Skeletal muscle tissue (tissue), 4 donors: Measurements from ENCODE around the gene RAP1GDS1. TPM values are rescaled to one million over a fixed set of nuclear protein-coding genes. Genes with fewer than 3 reads are reported as not detected.

Experiments used
- H3K27ac ChIP-seq: one replicate; pipeline ENCODE4 v1.7.0; 2013; ENCODE audit warnings: mild to moderate bottlenecking, low read depth, low read length, inconsistent platforms
- H3K27me3 ChIP-seq, 3 donors: one replicate each; pipeline ENCODE4 v1.7.0; 2013; ENCODE audit warnings: low read length in 3 of 3; ENCODE audit not compliant: control insufficient read depth in 3 of 3, insufficient read depth in 3 of 3
- H3K36me3 ChIP-seq, 3 donors: one replicate each; pipeline ENCODE4 v1.7.0; 2013; ENCODE audit warnings: low read length in 3 of 3; ENCODE audit not compliant: control insufficient read depth in 3 of 3, insufficient read depth in 3 of 3
- H3K4me1 ChIP-seq, 3 donors: one replicate each; pipeline ENCODE4 v1.7.0; 2013; ENCODE audit warnings: low read length in 3 of 3, mild to moderate bottlenecking in 3 of 3; ENCODE audit not compliant: control insufficient read depth in 3 of 3, insufficient read depth in 3 of 3
- H3K4me3 ChIP-seq, 3 donors: one replicate each; pipeline ENCODE4 v1.7.0; 2013; ENCODE audit warnings: low read length in 3 of 3
- H3K9ac ChIP-seq, 3 donors: one replicate each; pipeline ENCODE4 v1.7.0; 2013; ENCODE audit warnings: low read length in 3 of 3, mild to moderate bottlenecking in 3 of 3, moderate library complexity in 2 of 3, low read depth in 1 of 3
- H3K9me3 ChIP-seq, 3 donors: one replicate each; pipeline ENCODE4 v1.7.0; 2013; ENCODE audit warnings: low read length in 3 of 3; ENCODE audit not compliant: control insufficient read depth in 3 of 3
- total RNA-seq: library from RNA; depleted of rRNA; stranded (reverse); fragments of >200 nt; gene quantifications from one replicate; pipeline ENCODE4 v1.2.3, GENCODE V29; 2014
- donor health status: Osteomylitis.

The RAP1GDS1 gene
- total RNA-seq, 1 donor from 2014 or later, result 27.7 TPM

GRCh38 chr4:98369322-98369721 lies 108.1 kb downstream of the RAP1GDS1 start:
- H3K4me1 ChIP-seq, result no peaks in the 10 kb centered on the region
- no peak overlapping the region for H3K4me3 ChIP-seq
- no peak overlapping the region for H3K27ac ChIP-seq
- peaks cover 0 to 7% (median 0%) of the 10 kb centered on the region in 3 donors for H3K36me3 ChIP-seq
- no peak overlapping the region for H3K9ac ChIP-seq
- no peaks in the 10 kb centered on the region for H3K27me3 ChIP-seq
- H3K9me3 ChIP-seq, result no peaks in the 10 kb centered on the region

GRCh38 chr4:98374643-98375042 lies 113.5 kb downstream of the RAP1GDS1 start:
- Histone ChIP-seq H3K9ac (no peak overlapping the region), H3K4me3 (no peak overlapping the region), H3K36me3 (no peaks in the 10 kb centered on the region), H3K27ac (no peak overlapping the region), H3K9me3 (no peaks in the 10 kb centered on the region), H3K4me1 (no peaks in the 10 kb centered on the region), H3K27me3 (no peaks in the 10 kb centered on the region)

- no peak overlapping the region for H3K9ac ChIP-seq
These were observed 116.4 kb downstream of the RAP1GDS1 start for GRCh38 chr4:98377559-98377958.

GRCh38 chr4:98381306-98381705 lies 120.1 kb downstream of the RAP1GDS1 start:
- H3K4me1 ChIP-seq, result no peaks in the 10 kb centered on the region
- no peaks in the 10 kb centered on the region for H3K9me3 ChIP-seq
- H3K4me3 ChIP-seq, result no peak overlapping the region
- H3K36me3 ChIP-seq, result no peaks in the 10 kb centered on the region
- no peaks in the 10 kb centered on the region for H3K27me3 ChIP-seq
- no peak overlapping the region for H3K27ac ChIP-seq
- no peak overlapping the region for H3K9ac ChIP-seq

More at GRCh38 chr4:98377559-98377958, 116.4 kb downstream of the RAP1GDS1 start:
- H3K36me3 ChIP-seq, result no peaks in the 10 kb centered on the region
- H3K27me3 ChIP-seq, result no peaks in the 10 kb centered on the region
- no peak overlapping the region for H3K4me3 ChIP-seq
- H3K9me3 ChIP-seq, result no peaks in the 10 kb centered on the region
- no peaks in the 10 kb centered on the region for H3K4me1 ChIP-seq
- H3K27ac ChIP-seq, result no peak overlapping the region

- no peak overlapping the region for H3K4me3 ChIP-seq
- H3K36me3 ChIP-seq, result no peaks in the 10 kb centered on the region
- no peaks in the 10 kb centered on the region for H3K27me3 ChIP-seq
- H3K27ac ChIP-seq, result no peak overlapping the region
- no peaks in the 10 kb centered on the region for H3K4me1 ChIP-seq
- no peaks in the 10 kb centered on the region for H3K9me3 ChIP-seq
- no peak overlapping the region for H3K9ac ChIP-seq
These were observed 122.4 kb downstream of the RAP1GDS1 start for GRCh38 chr4:98383431-98384106.

- no peaks in the 10 kb centered on the region for H3K4me1 ChIP-seq
- H3K27ac ChIP-seq, result no peak overlapping the region
- no peaks in the 10 kb centered on the region for H3K9me3 ChIP-seq
- no peaks in the 10 kb centered on the region for H3K27me3 ChIP-seq
- no peak overlapping the region for H3K9ac ChIP-seq
- no peak overlapping the region for H3K4me3 ChIP-seq
- H3K36me3 ChIP-seq, result no peaks in the 10 kb centered on the region
These were observed 124.6 kb downstream of the RAP1GDS1 start for GRCh38 chr4:98385831-98386230.

- Histone ChIP-seq H3K36me3 (no peaks in the 10 kb centered on the region), H3K4me1 (no peaks in the 10 kb centered on the region), H3K27me3 (no peaks in the 10 kb centered on the region), H3K4me3 (no peak overlapping the region), H3K9me3 (no peaks in the 10 kb centered on the region), H3K9ac (no peak overlapping the region), H3K27ac (no peak overlapping the region)
These were observed 126.3 kb downstream of the RAP1GDS1 start for GRCh38 chr4:98387345-98388026.

- Histone ChIP-seq H3K4me1 (no peaks in the 10 kb centered on the region), H3K9ac (no peak overlapping the region), H3K36me3 (peaks cover 0 to 4% (median 0%) of the 10 kb centered on the region in 3 donors), H3K9me3 (no peaks in the 10 kb centered on the region), H3K27me3 (no peaks in the 10 kb centered on the region), H3K27ac (no peak overlapping the region), H3K4me3 (no peak overlapping the region)
These were observed 132.9 kb downstream of the RAP1GDS1 start for GRCh38 chr4:98394134-98394533.

GRCh38 chr4:98399915-98400314 lies 138.7 kb downstream of the RAP1GDS1 start:
- Histone ChIP-seq H3K4me3 (no peak overlapping the region), H3K9me3 (no peaks in the 10 kb centered on the region), H3K27me3 (no peaks in the 10 kb centered on the region), H3K36me3 (peaks cover 0 to 4% (median 0%) of the 10 kb centered on the region in 3 donors), H3K4me1 (no peaks in the 10 kb centered on the region), H3K27ac (no peak overlapping the region), H3K9ac (no peak overlapping the region)

- Histone ChIP-seq H3K4me1 (no peaks in the 10 kb centered on the region), H3K36me3 (peaks cover 0 to 4% (median 0%) of the 10 kb centered on the region in 3 donors), H3K27ac (no peak overlapping the region), H3K9me3 (no peaks in the 10 kb centered on the region), H3K9ac (no peak overlapping the region), H3K4me3 (no peak overlapping the region), H3K27me3 (no peaks in the 10 kb centered on the region)
These were observed 145.6 kb downstream of the RAP1GDS1 start for GRCh38 chr4:98406819-98407218.
